K562 (cell line): ENCODE results near the gene P4HB. TPM values are rescaled to one million over a fixed set of nuclear protein-coding genes. Genes with fewer than 3 reads are reported as not detected.

ENCODE experiments used
- ATAC-seq: fragments of 200-7000 bp; cut with Tn5 transposase; 3 replicates; pipeline ENCODE4 v1.9.1; 2020; ENCODE audit warnings: moderate library complexity
- BruUV-seq: library from RNA; stranded (reverse); fragments of 400-500 nt; replicated peaks from 2 replicates; lab custom pipeline; 2021; lab: Mats Ljungman, UMichigan
- CTCF ChIA-PET: fragments of 300-600 bp; formaldehyde crosslinking; extraction: SDS; loops from one replicate; lab custom pipeline; 2021; ENCODE audit warnings: low intra/inter-chr PET ratio; lab: Yijun Ruan, JAX
- POLR2A ChIA-PET: fragments of 300-600, 350-650 bp; sonication (Branson Sonifier 250); formaldehyde crosslinking; extraction: SDS; loops from one replicate; lab custom pipeline; 2021; ENCODE audit warnings: antibody characterized with exemption, inconsistent platforms; lab: Yijun Ruan, JAX
- DNase-seq, 4 experiments: peaks; one replicate each; pipeline versions ENCODE4 v3.0.0 to v3.0.0-alpha.2; 2011 to 2018; ENCODE audit warnings: low spot score in 3 of 4, mixed read lengths in 3 of 4; ENCODE audit errors: extremely low read depth in 1 of 4
- FAIRE-seq: peaks from 2 replicates; lab custom pipeline; 2011; peaks lifted over from hg19 to GRCh38; lab: Jason Lieb, UNC
- H2AFZ ChIP-seq: 2 replicates; pipeline ENCODE4 v1.6.0; 2011; ENCODE audit warnings: low read depth, low read length, control low read depth, inconsistent platforms
- H3K27ac ChIP-seq: fragments of 200-600 bp; 3 replicates; pipeline ENCODE4 v1.8.0; 2011; ENCODE audit warnings: low read depth, mild to moderate bottlenecking, control low read depth, inconsistent platforms, low read length, moderate library complexity, mixed read lengths; ENCODE audit errors: extremely low read depth
- H3K27me3 ChIP-seq, 2 experiments: fragments of 300-600 bp in 1 of 2; 2 replicates in 1 of 2; 3 replicates in 1 of 2; pipeline versions ENCODE4 v1.6.0 to v1.8.0; 2011; ENCODE audit warnings: inconsistent platforms in 2 of 2, low read length in 2 of 2, mild to moderate bottlenecking in 1 of 2, mixed read lengths in 1 of 2, moderate library complexity in 1 of 2; ENCODE audit not compliant: control insufficient read depth in 2 of 2, insufficient read depth in 2 of 2
- H3K36me3 ChIP-seq: fragments of 300-600 bp; 3 replicates; pipeline ENCODE4 v1.8.0; 2011; ENCODE audit warnings: mild to moderate bottlenecking, low read length, inconsistent platforms; ENCODE audit not compliant: control insufficient read depth, insufficient read depth
- H3K4me1 ChIP-seq, 2 experiments: fragments of 200-600 bp in 1 of 2; replicated peaks in 1 of 2; 2 replicates in 1 of 2; 3 replicates in 1 of 2; pipeline versions ENCODE4 v1.5.1 to v1.8.0; 2011; ENCODE audit warnings: inconsistent platforms in 2 of 2, low read length in 2 of 2, mild to moderate bottlenecking in 1 of 2, mixed read lengths in 1 of 2, moderate library complexity in 1 of 2; ENCODE audit not compliant: control insufficient read depth in 2 of 2, insufficient read depth in 2 of 2
- H3K4me2 ChIP-seq: 2 replicates; pipeline ENCODE4 v1.6.1; 2011; ENCODE audit warnings: low read length, control low read depth, inconsistent platforms, mixed read lengths; ENCODE audit not compliant: insufficient read depth
- H3K4me3 ChIP-seq: fragments of 200-600 bp; sonication (generic), shearing (Covaris generic); 2 replicates; pipeline ENCODE4 v1.5.1; 2016; ENCODE audit warnings: control low read depth, inconsistent platforms
- H3K79me2 ChIP-seq: fragments of 200-600 bp; 3 replicates; pipeline ENCODE4 v1.8.0; 2011; ENCODE audit warnings: low read length, inconsistent platforms; ENCODE audit not compliant: control insufficient read depth, insufficient read depth
- H3K9ac ChIP-seq, 2 experiments: 2 replicates each; pipeline versions ENCODE4 v1.6.0 to v1.6.1; 2011; ENCODE audit warnings: low read depth in 2 of 2, low read length in 2 of 2, control low read depth in 1 of 2, inconsistent platforms in 1 of 2, mild to moderate bottlenecking in 1 of 2, mixed read lengths in 1 of 2; ENCODE audit not compliant: insufficient read depth in 1 of 2
- H3K9me1 ChIP-seq: one replicate; pipeline ENCODE4 v1.6.0; 2011; ENCODE audit warnings: inconsistent platforms, mild to moderate bottlenecking, low read length, moderate library complexity; ENCODE audit not compliant: control insufficient read depth, insufficient read depth
- H3K9me3 ChIP-seq: replicated peaks from 2 replicates; pipeline ENCODE4 v1.5.1; 2011; ENCODE audit warnings: low read depth, low read length, inconsistent platforms; ENCODE audit not compliant: control insufficient read depth, insufficient read depth
- H4K20me1 ChIP-seq: replicated peaks from 2 replicates; pipeline ENCODE4 v1.6.1; 2011; ENCODE audit warnings: low read length, inconsistent platforms, mixed read lengths; ENCODE audit not compliant: control insufficient read depth, insufficient read depth
- KLF6 ChIP-seq: fragments of 250-450 bp; sonication (Bioruptor Pico); IDR thresholded peaks from 2 replicates; pipeline ENCODE4 v1.4.0; 2020; ENCODE audit warnings: mild to moderate bottlenecking, moderate library complexity, borderline replicate concordance
- MTA2 ChIP-seq: fragments of 450-650 bp; IDR thresholded peaks from 2 replicates; pipeline ENCODE4 v1.6.1; 2016; ENCODE audit warnings: low read depth
- MTF1 ChIP-seq: fragments of 250-450 bp; sonication (Bioruptor Pico); IDR thresholded peaks from 2 replicates; pipeline ENCODE4 v1.9.0; 2021; ENCODE audit warnings: moderate library complexity, mild to moderate bottlenecking, inconsistent platforms, borderline replicate concordance
- PCBP2 ChIP-seq: fragments of 200-400 bp; formaldehyde crosslinking; IDR thresholded peaks from 2 replicates; pipeline ENCODE4 v1.6.1; 2018; ENCODE audit warnings: low read length, low read depth, mild to moderate bottlenecking, moderate library complexity; ENCODE audit not compliant: poor library complexity, severe bottlenecking
- POLR2A ChIP-seq: fragments of 450-650 bp; conservative IDR thresholded peaks from 2 replicates; pipeline ENCODE4 v1.6.1; 2016
- POLR2AphosphoS2 ChIP-seq: IDR thresholded peaks from 2 replicates; pipeline ENCODE4 v1.6.1; 2012; ENCODE audit warnings: low read length, improper control_type of control experiment
- POLR2AphosphoS5 ChIP-seq: IDR thresholded peaks from 2 replicates; pipeline ENCODE4 v1.6.1; 2011; ENCODE audit warnings: mild to moderate bottlenecking, low read depth, low read length, moderate library complexity; ENCODE audit not compliant: control insufficient read depth, insufficient read depth
- POLR2G ChIP-seq: fragments of 200-400 bp; formaldehyde crosslinking; IDR thresholded peaks from 2 replicates; pipeline ENCODE4 v1.6.1; 2017; ENCODE audit warnings: low read depth, mild to moderate bottlenecking, antibody characterized with exemption, low read length, moderate library complexity
- POLR3G ChIP-seq: IDR thresholded peaks from 2 replicates; pipeline ENCODE4 v1.6.1; 2011; ENCODE audit not compliant: insufficient read length, insufficient replicate concordance; ENCODE audit errors: extremely low read depth
- RBFOX2 ChIP-seq: fragments of 200-400 bp; formaldehyde crosslinking; IDR thresholded peaks from 2 replicates; pipeline ENCODE4 v1.6.1; 2017; ENCODE audit warnings: low read depth, mild to moderate bottlenecking, low read length, moderate library complexity
- SIRT6 ChIP-seq: IDR thresholded peaks from one replicate; pipeline ENCODE4 v1.6.1; 2012; ENCODE audit warnings: low read depth, mild to moderate bottlenecking, control low read depth, inconsistent platforms, low read length, moderate library complexity
- SUPT5H ChIP-seq: fragments of 450-650 bp; IDR thresholded peaks from 2 replicates; pipeline ENCODE4 v1.6.1; 2016
- ZNF143 ChIP-seq: sonication (generic); formaldehyde crosslinking; IDR thresholded peaks from 2 replicates; pipeline ENCODE4 v1.9.0; 2022; ENCODE audit warnings: mild to moderate bottlenecking, missing genetic modification reagents
- ZNF282 ChIP-seq: sonication (generic); formaldehyde crosslinking; IDR thresholded peaks from 2 replicates; pipeline ENCODE4 v1.8.1; 2023; ENCODE audit warnings: missing genetic modification reagents
- ZNF551 ChIP-seq: fragments of 250-450 bp; sonication (Bioruptor Pico); IDR thresholded peaks from 2 replicates; pipeline ENCODE4 v1.5.0; 2021; ENCODE audit warnings: mild to moderate bottlenecking, moderate library complexity
- WGBS: fragments of 100-300 bp; shearing (Covaris generic); methylation state at CpG from one replicate; pipeline ENCODE4 v1.1.6; 2016; ENCODE audit warnings: low coverage, mixed read lengths; ENCODE audit not compliant: insufficient coverage; ENCODE audit errors: missing lambda C conversion rate; 5-methylcytosine and 5-hydroxymethylcytosine counted together
- in situ Hi-C: fragments of 300-500 bp; cut with MboI; formaldehyde crosslinking; loops from 4 replicates; pipeline ENCODE4 v1.15.0; 2018; ENCODE audit warnings: inconsistent platforms, mixed read lengths
- intact Hi-C: fragments of 100-400 bp; cut with micrococcal nuclease; formaldehyde crosslinking; loops from 2 replicates; pipeline ENCODE4 v1.14.2; 2022
- polyA plus RNA-seq, 8 experiments: library from polyadenylated mRNA; depleted of rRNA in 4 of 8; stranded (reverse) in 5 of 8; unstranded in 3 of 8; fragments of >200 nt; fragmentation: Nextera tagmentation in 2 of 8; fragmentation: Illumina TruSeq in 1 of 8; extraction: Ambion mirVana in 2 of 8; extraction: Trizol in 1 of 8; gene quantifications; 2 replicates each; pipeline versions ENCODE4 v1.2.1 to v1.2.3, GENCODE V29; 2011 to 2014; ENCODE audit warnings: inconsistent platforms in 1 of 8, missing spikeins in 1 of 8
- total RNA-seq, 7 experiments: library from RNA; depleted of rRNA in 6 of 7; stranded (reverse); fragments of >200 nt in 6 of 7; fragmentation: Illumina TruSeq in 2 of 7; extraction: Trizol in 2 of 7; gene quantifications; 2 replicates each; pipeline versions ENCODE4 v1.2.1 to v1.2.3, GENCODE V29; 2011 to 2021; ENCODE audit warnings: low replicate concordance in 1 of 7
- TF ChIP-seq, protein P1 (sequence below): sonication (generic); formaldehyde crosslinking; IDR thresholded peaks from 2 replicates; pipeline ENCODE4 v1.8.0; 2022; ENCODE audit warnings: missing genetic modification reagents, mild to moderate bottlenecking, borderline replicate concordance
- TF ChIP-seq, protein P2 (sequence below): fragments of 450-650 bp; IDR thresholded peaks from 2 replicates; pipeline ENCODE4 v1.6.1; 2017; ENCODE audit warnings: antibody characterized with exemption
- TF ChIP-seq, protein P3 (sequence below), 3 experiments: IDR thresholded peaks in 2 of 3; conservative IDR thresholded peaks in 1 of 3; 2 replicates each; pipeline ENCODE4 v1.5.1; 2011 to 2012; ENCODE audit warnings: low read length in 3 of 3, mild to moderate bottlenecking in 3 of 3, control low read depth in 2 of 3, improper control_type of control experiment in 1 of 3, inconsistent platforms in 1 of 3, low read depth in 1 of 3, mixed read lengths in 1 of 3, moderate library complexity in 1 of 3; ENCODE audit not compliant: insufficient read depth in 2 of 3

Gene P4HB
- total and polyA plus RNA-seq, 9 of the 15 experiments (the other 6 are each of a cell fraction or from before 2014, with no cell fraction given): 4.4 to 645 (median 325) TPM

DNA sequence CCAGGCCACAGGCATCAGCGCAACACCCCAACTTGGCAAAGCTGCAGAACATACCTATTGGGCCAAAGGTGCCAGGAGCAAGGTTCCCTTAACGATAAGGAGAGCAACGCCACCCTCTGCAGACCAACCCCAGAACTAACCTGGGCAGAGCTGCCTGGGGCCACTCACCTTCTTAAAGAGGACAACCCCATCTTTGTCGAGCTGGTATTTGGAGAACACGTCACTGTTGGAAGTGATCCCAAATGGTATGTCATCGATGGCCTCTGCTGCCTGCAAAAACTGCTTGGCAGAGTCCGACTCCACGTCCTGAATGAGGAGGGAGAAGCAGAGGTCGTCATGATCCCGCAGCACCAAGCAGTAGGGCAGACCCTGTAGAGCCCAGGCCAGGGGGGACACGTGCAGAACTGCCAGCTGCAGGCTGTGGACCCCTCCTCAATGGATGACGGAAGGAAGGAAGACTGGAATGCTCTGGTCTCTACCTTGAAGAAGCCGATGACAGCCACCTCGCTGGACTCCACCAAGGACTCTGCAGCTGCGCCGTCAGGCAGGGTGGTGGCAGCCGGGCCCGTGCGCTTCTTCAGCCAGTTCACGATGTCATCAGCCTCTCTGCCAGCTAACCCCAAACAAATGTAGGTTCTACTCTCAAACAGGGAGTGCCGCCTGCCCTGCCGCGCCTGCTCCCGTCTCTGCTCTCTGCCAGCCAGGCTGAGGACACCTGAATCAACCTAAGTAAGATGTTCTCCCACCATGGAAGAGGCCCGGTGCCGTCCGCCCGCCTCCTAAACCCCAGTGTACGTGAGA lies 5.2 kb downstream of the P4HB start:
- Histone ChIP-seq H3K4me1 (peaks cover 18 to 30% of the 10 kb centered on the region in 2 experiments), H3K4me2 (no peak overlapping the region), H3K36me3 (peaks cover 95% of the 10 kb centered on the region), H3K27ac (no peak overlapping the region; the same call in 2 of the 3 replicates), H3K79me2 (peaks cover 76% of the 10 kb centered on the region), H3K4me3 (no peak overlapping the region), H3K9me1 (peaks cover 16% of the 10 kb centered on the region), H3K9me3 (no peaks in the 10 kb centered on the region), H2AFZ (no peak overlapping the region), H4K20me1 (peaks cover 25% of the 10 kb centered on the region), H3K27me3 (no peaks in the 10 kb centered on the region), H3K9ac (0 out of 4 replicates have a peak overlapping the region, but pooled peaks of 1 of the 2 experiments have one; percentile 1)
- DNase-seq (peak in 1 of 4 experiments; percentile 6), FAIRE-seq (no peak), ATAC-seq (no peak)
- ChIA-PET POLR2A (interaction anchor here (0.6 to 8.3 kb wide), 7 partner anchors 13 to 132 kb away, joined by 3 to 85 read pairs (median 4); no protein-coding TSS in a partner anchor), CTCF (no interaction called here)
- BruUV-seq: no TSS peak
- 95% methylated on average over 24 of the region's 29 CpGs for WGBS
- in situ Hi-C loops: no loop called here
- intact Hi-C loops: no loop called here
- TF ChIP-seq POLR2AphosphoS5: peak; percentile 58; the same call in 1 of the 2 replicates
- no peak for TF ChIP-seq ZNF551 (CRISPR knock-in tag)
- TF ChIP-seq MTA2: no peak
- no peak for TF ChIP-seq MTF1 (CRISPR knock-in tag)
- no peak for TF ChIP-seq SIRT6
- no peak for TF ChIP-seq PCBP2
- TF ChIP-seq, protein P1, sequence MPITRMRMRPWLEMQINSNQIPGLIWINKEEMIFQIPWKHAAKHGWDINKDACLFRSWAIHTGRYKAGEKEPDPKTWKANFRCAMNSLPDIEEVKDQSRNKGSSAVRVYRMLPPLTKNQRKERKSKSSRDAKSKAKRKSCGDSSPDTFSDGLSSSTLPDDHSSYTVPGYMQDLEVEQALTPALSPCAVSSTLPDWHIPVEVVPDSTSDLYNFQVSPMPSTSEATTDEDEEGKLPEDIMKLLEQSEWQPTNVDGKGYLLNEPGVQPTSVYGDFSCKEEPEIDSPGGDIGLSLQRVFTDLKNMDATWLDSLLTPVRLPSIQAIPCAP (CRISPR knock-in tag): no peak
- TF ChIP-seq, protein P2, sequence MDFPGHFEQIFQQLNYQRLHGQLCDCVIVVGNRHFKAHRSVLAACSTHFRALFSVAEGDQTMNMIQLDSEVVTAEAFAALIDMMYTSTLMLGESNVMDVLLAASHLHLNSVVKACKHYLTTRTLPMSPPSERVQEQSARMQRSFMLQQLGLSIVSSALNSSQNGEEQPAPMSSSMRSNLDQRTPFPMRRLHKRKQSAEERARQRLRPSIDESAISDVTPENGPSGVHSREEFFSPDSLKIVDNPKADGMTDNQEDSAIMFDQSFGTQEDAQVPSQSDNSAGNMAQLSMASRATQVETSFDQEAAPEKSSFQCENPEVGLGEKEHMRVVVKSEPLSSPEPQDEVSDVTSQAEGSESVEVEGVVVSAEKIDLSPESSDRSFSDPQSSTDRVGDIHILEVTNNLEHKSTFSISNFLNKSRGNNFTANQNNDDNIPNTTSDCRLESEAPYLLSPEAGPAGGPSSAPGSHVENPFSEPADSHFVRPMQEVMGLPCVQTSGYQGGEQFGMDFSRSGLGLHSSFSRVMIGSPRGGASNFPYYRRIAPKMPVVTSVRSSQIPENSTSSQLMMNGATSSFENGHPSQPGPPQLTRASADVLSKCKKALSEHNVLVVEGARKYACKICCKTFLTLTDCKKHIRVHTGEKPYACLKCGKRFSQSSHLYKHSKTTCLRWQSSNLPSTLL: no peak
- no peak for TF ChIP-seq ZNF282 (CRISPR knock-in tag)
- TF ChIP-seq, protein P3, sequence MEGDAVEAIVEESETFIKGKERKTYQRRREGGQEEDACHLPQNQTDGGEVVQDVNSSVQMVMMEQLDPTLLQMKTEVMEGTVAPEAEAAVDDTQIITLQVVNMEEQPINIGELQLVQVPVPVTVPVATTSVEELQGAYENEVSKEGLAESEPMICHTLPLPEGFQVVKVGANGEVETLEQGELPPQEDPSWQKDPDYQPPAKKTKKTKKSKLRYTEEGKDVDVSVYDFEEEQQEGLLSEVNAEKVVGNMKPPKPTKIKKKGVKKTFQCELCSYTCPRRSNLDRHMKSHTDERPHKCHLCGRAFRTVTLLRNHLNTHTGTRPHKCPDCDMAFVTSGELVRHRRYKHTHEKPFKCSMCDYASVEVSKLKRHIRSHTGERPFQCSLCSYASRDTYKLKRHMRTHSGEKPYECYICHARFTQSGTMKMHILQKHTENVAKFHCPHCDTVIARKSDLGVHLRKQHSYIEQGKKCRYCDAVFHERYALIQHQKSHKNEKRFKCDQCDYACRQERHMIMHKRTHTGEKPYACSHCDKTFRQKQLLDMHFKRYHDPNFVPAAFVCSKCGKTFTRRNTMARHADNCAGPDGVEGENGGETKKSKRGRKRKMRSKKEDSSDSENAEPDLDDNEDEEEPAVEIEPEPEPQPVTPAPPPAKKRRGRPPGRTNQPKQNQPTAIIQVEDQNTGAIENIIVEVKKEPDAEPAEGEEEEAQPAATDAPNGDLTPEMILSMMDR (IDR thresholded peaks at IDR 0.05 in 2 of 3, conservative IDR thresholded peaks at IDR 0.05 in 1 of 3; ENCODE audit: insufficient read depth in 2 of 3, low read depth in 1 of 3, low read length in 3 of 3): peak in 1 of 3 experiments; percentile 10; a peak in 1 of 6 replicates
- peak; percentile 43 for TF ChIP-seq SUPT5H
- TF ChIP-seq POLR2AphosphoS2: 0 out of 2 replicates have a peak, but pooled peaks have one; percentile 17
- no peak for TF ChIP-seq POLR3G
- TF ChIP-seq KLF6 (CRISPR knock-in tag): no peak
- TF ChIP-seq RBFOX2: peak; percentile 75
- no peak for TF ChIP-seq ZNF143 (CRISPR knock-in tag)
- 0 out of 2 replicates have a peak, but pooled peaks have one; percentile 17 for TF ChIP-seq POLR2A
- TF ChIP-seq POLR2G: peak; percentile 73
